A673 (cell line): ENCODE results near the gene INPP1. TPM values are rescaled to one million over a fixed set of nuclear protein-coding genes. Genes with fewer than 3 reads are reported as not detected.

Source experiments
- BruUV-seq: library from RNA; stranded (reverse); fragments of 400-500 nt; replicated peaks from 2 replicates; lab custom pipeline; 2021; lab: Mats Ljungman, UMichigan
- CTCF ChIA-PET: fragments of 300-600 bp; sonication (Branson Sonifier 250); formaldehyde crosslinking; loops from one replicate; lab custom pipeline; 2022; ENCODE audit warnings: antibody characterized with exemption; lab: Charles Lee
- POLR2A ChIA-PET: fragments of 300-600 bp; sonication (Branson Sonifier 250); formaldehyde crosslinking; loops from one replicate; lab custom pipeline; 2022; ENCODE audit warnings: antibody characterized with exemption; ENCODE audit not compliant: low non-redundant PET; lab: Charles Lee
- DNase-seq: peaks from one replicate; pipeline ENCODE4 v3.0.0-alpha.2; 2015; ENCODE audit warnings: low spot score
- H3K27ac ChIP-seq: fragments of 200-600 bp; sonication (generic); 2 replicates; pipeline ENCODE4 v1.5.1; 2016; ENCODE audit warnings: mixed run types, low read depth, mild to moderate bottlenecking, mixed read lengths, antibody characterized with exemption, low read length; ENCODE audit not compliant: poor library complexity, severe bottlenecking
- H3K27me3 ChIP-seq: fragments of 200-600 bp; sonication (generic); replicated peaks from 2 replicates; pipeline ENCODE4 v1.6.1; 2017; ENCODE audit warnings: mixed run types, low read depth, mild to moderate bottlenecking, mixed read lengths, antibody characterized with exemption, low read length; ENCODE audit not compliant: insufficient read depth, poor library complexity
- H3K36me3 ChIP-seq: fragments of 200-600 bp; sonication (generic); 2 replicates; pipeline ENCODE4 v1.6.1; 2016; ENCODE audit warnings: mixed run types, mild to moderate bottlenecking, mixed read lengths, antibody characterized with exemption, low read length; ENCODE audit not compliant: insufficient read depth, poor library complexity, severe bottlenecking
- H3K4me1 ChIP-seq: fragments of 200-600 bp; sonication (generic); 2 replicates; pipeline ENCODE4 v1.6.1; 2017; ENCODE audit warnings: mixed run types, mild to moderate bottlenecking, mixed read lengths, antibody characterized with exemption, low read length; ENCODE audit not compliant: insufficient read depth, poor library complexity, severe bottlenecking
- H3K4me3 ChIP-seq: fragments of 200-600 bp; sonication (generic); 2 replicates; pipeline ENCODE4 v1.5.1; 2016; ENCODE audit warnings: low read depth, mixed run types, mild to moderate bottlenecking, mixed read lengths, low read length; ENCODE audit not compliant: poor library complexity, severe bottlenecking
- H3K9me3 ChIP-seq: fragments of 200-600 bp; sonication (generic); 2 replicates; pipeline ENCODE4 v1.6.1; 2016; ENCODE audit warnings: mixed run types, low read depth, mild to moderate bottlenecking, mixed read lengths, antibody characterized with exemption, low read length; ENCODE audit not compliant: poor library complexity, severe bottlenecking
- EZH2 ChIP-seq: fragments of 200-600 bp; sonication (generic); IDR thresholded peaks from 2 replicates; pipeline ENCODE4 v1.6.1; 2017; ENCODE audit warnings: borderline replicate concordance, low read depth, mild to moderate bottlenecking, mixed read lengths, antibody characterized with exemption, low read length; ENCODE audit not compliant: poor library complexity, severe bottlenecking
- intact Hi-C: fragments of 100-400 bp; cut with micrococcal nuclease; formaldehyde crosslinking; loops from one replicate; pipeline ENCODE4 v1.10.0; 2022; ENCODE audit not compliant: unreplicated experiment
- total RNA-seq: library from RNA; stranded (reverse); gene quantifications from 2 replicates; pipeline ENCODE4 v1.2.3, GENCODE V29; 2021
- TF ChIP-seq, protein P1 (sequence below): fragments of 300-800, 200-600 bp; sonication (generic); conservative IDR thresholded peaks from 2 replicates; pipeline ENCODE4 v1.5.1; 2017; ENCODE audit warnings: low read depth, mild to moderate bottlenecking, antibody characterized with exemption, low read length, moderate library complexity, mixed read lengths

INPP1 gene
- total RNA-seq, 1 experiment from 2014 or later = 3.9 TPM

DNA sequence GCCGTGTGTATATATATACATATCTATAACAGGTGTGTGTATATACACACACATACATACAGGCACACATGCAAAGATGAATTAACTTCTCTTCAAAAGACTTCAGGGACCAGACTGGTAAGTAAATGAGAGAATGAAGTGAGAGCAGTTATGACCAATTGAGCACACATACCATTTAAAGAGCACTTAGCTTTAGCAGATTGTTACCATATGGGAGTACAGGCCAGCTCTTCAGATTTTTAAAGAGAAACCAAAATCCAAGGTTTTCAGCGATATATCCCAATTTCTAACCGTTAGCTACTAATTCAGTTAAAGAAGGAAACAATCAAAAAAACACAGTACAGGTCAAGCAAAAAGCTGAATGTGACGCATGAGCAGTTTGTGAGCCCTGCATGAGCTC, 23.7 kb downstream of the INPP1 start:
- Histone ChIP-seq H3K9me3 (no peaks in the 10 kb centered on the region), H3K27ac (no peak overlapping the region), H3K27me3 (no peaks in the 10 kb centered on the region), H3K4me3 (no peak overlapping the region), H3K36me3 (no peaks in the 10 kb centered on the region), H3K4me1 (no peaks in the 10 kb centered on the region)
- DNase-seq = no peak
- POLR2A ChIA-PET = no interaction called here
- CTCF ChIA-PET = no interaction called here
- no TSS peak for BruUV-seq
- intact Hi-C loops = loop anchor here (10.0 kb wide), 1 partner anchor 382 kb away; no protein-coding TSS in a partner anchor
- TF ChIP-seq EZH2 = no peak
- TF ChIP-seq, protein P1, sequence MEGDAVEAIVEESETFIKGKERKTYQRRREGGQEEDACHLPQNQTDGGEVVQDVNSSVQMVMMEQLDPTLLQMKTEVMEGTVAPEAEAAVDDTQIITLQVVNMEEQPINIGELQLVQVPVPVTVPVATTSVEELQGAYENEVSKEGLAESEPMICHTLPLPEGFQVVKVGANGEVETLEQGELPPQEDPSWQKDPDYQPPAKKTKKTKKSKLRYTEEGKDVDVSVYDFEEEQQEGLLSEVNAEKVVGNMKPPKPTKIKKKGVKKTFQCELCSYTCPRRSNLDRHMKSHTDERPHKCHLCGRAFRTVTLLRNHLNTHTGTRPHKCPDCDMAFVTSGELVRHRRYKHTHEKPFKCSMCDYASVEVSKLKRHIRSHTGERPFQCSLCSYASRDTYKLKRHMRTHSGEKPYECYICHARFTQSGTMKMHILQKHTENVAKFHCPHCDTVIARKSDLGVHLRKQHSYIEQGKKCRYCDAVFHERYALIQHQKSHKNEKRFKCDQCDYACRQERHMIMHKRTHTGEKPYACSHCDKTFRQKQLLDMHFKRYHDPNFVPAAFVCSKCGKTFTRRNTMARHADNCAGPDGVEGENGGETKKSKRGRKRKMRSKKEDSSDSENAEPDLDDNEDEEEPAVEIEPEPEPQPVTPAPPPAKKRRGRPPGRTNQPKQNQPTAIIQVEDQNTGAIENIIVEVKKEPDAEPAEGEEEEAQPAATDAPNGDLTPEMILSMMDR = no peak

GRCh38 chr2:190369635-190370034, 26.2 kb downstream of the INPP1 start:
- Histone ChIP-seq H3K4me3 (no peak overlapping the region), H3K4me1 (no peaks in the 10 kb centered on the region), H3K27me3 (no peaks in the 10 kb centered on the region), H3K36me3 (no peaks in the 10 kb centered on the region), H3K9me3 (no peaks in the 10 kb centered on the region), H3K27ac (no peak overlapping the region)
- ChIA-PET CTCF (no interaction called here), POLR2A (no interaction called here)
- no TSS peak for BruUV-seq
- intact Hi-C loops = loop anchor here (10.0 kb wide), 2 partner anchors 385 to 435 kb away; no protein-coding TSS in a partner anchor
- TF ChIP-seq EZH2 = no peak
- TF ChIP-seq, protein P1 = no peak
- no peak for DNase-seq

- TF ChIP-seq, protein P1 = no peak
- no peak for TF ChIP-seq EZH2
- intact Hi-C loops = loop anchor here (10.0 kb wide), 1 partner anchor 429 kb away; no protein-coding TSS in a partner anchor
- ChIA-PET CTCF (no interaction called here), POLR2A (no interaction called here)
- no peak overlapping the region for H3K27ac ChIP-seq
- no peaks in the 10 kb centered on the region for H3K9me3 ChIP-seq
- H3K36me3 ChIP-seq = no peaks in the 10 kb centered on the region
- H3K27me3 ChIP-seq = no peaks in the 10 kb centered on the region
- H3K4me3 ChIP-seq = no peak overlapping the region
- no TSS peak for BruUV-seq
- H3K4me1 ChIP-seq = no peaks in the 10 kb centered on the region
- no peak for DNase-seq
These were observed 32.7 kb downstream of the INPP1 start for GRCh38 chr2:190376083-190376482.
